H1 (cell line): ENCODE data around the gene ACRV1. TPM values are rescaled to one million over a fixed set of nuclear protein-coding genes. Genes with fewer than 3 reads are reported as not detected.

Source experiments
- SRF ChIP-seq: IDR thresholded peaks from 2 replicates; pipeline ENCODE4 v1.6.1; 2011; ENCODE audit warnings: mild to moderate bottlenecking, low read depth, low read length, moderate library complexity
- polyA plus RNA-seq, 7 experiments: library from polyadenylated mRNA; depleted of rRNA in 3 of 7; stranded (reverse) in 5 of 7; unstranded in 2 of 7; fragments of >200 nt in 5 of 7; fragments of 200-250 nt in 2 of 7; gene quantifications; 1 replicate in 5 of 7; 2 replicates in 1 of 7; 4 replicates in 1 of 7; pipeline versions ENCODE4 v1.2.1 to v1.2.3, GENCODE V29; 2011 to 2013; ENCODE audit warnings: missing spikeins in 2 of 7, mixed read lengths in 2 of 7
- total RNA-seq: library from RNA; stranded (reverse); fragmentation: NEBNext Ultra II Directional; extraction: Animal tissue kit (Norgen Biotek cat#: 25700); gene quantifications from 2 replicates; pipeline ENCODE4 v1.2.1, GENCODE V29; 2021

ACRV1 gene
- total and polyA plus RNA-seq, 2 of the 8 experiments (the other 6 are each of a cell fraction or from before 2014, with no cell fraction given): 0.06 TPM; not detected in 1

DNA sequence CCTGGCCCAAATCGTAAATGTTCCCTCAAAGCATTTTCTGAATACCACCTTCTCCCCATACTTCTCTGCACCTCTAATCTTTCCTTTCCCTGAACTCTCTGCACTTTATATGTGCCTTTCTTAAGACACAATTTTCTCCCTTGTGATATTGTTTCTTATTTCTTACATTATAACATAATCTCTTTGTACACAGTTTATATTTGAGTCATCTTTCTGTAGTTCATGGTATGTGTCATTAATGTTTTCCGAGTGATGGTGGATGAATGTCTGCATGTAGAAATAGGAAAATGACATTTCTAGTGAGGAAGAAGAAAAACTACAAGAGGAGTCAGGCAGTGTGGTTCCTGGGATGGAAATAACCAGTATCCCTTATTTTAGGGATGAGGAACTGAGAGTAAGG is 5.5 kb downstream of the ACRV1 start (continued):
- no peak for TF ChIP-seq SRF
